BLaER1 treated with 17β-estradiol and CSF1 and Interleukin-3, amounts not matched to agents 10 nM and 100 nM (cell line): ENCODE measurements around the gene BFSP1.

Source experiments
- H3K27ac ChIP-seq, 11 experiments: shearing (Covaris generic); formaldehyde crosslinking; 2 replicates each; pipeline ENCODE4 v1.8.1; 2022
- H3K27me3 ChIP-seq, 11 experiments: shearing (Covaris generic); formaldehyde crosslinking; 2 replicates each; pipeline ENCODE4 v1.8.1; 2022
- H3K36me3 ChIP-seq, 11 experiments: shearing (Covaris generic); formaldehyde crosslinking; 2 replicates each; pipeline ENCODE4 v1.8.1; 2022
- H3K4me1 ChIP-seq, 10 experiments: shearing (Covaris generic); formaldehyde crosslinking; 2 replicates each; pipeline ENCODE4 v1.8.1; 2022
- H3K4me2 ChIP-seq, 11 experiments: shearing (Covaris generic); formaldehyde crosslinking; 2 replicates each; pipeline ENCODE4 v1.8.1; 2022
- H3K4me3 ChIP-seq, 10 experiments: shearing (Covaris generic); formaldehyde crosslinking; 2 replicates each; pipeline ENCODE4 v1.8.1; 2022
- H3K9ac ChIP-seq, 11 experiments: shearing (Covaris generic); formaldehyde crosslinking; 2 replicates each; pipeline ENCODE4 v1.8.1; 2022
- H3K9me3 ChIP-seq, 11 experiments: shearing (Covaris generic); formaldehyde crosslinking; replicated peaks in 1 of 11; 2 replicates each; pipeline ENCODE4 v1.8.1; 2022
- H4K20me1 ChIP-seq, 11 experiments: shearing (Covaris generic); formaldehyde crosslinking; 2 replicates each; pipeline ENCODE4 v1.8.1; 2022
- Cebpa-rat ChIP-seq, 11 experiments: shearing (Covaris generic); IDR thresholded peaks; 2 replicates each; pipeline ENCODE4 v1.8.1; 2022

BFSP1 gene

GRCh38 chr20:17465236-17465635, 65.9 kb downstream of the BFSP1 start:
- no peak for TF ChIP-seq Cebpa-rat (IDR thresholded peaks at IDR 0.05)
- Histone ChIP-seq H3K9me3 (peaks cover under 1 to 18% (median 8%) of the 10 kb centered on the region in 11 experiments; a peak in 12 of 22 replicates), H3K27me3 (no peaks in the 10 kb centered on the region)

GRCh38 chr20:17463711-17464110, 67.5 kb downstream of the BFSP1 start:
- TF ChIP-seq Cebpa-rat (IDR thresholded peaks at IDR 0.05), result no peak
- no peak overlapping the region for H3K9ac ChIP-seq
- H3K4me1 ChIP-seq, result no peaks in the 10 kb centered on the region
- H3K27ac ChIP-seq, result no peak overlapping the region
- no peaks in the 10 kb centered on the region for H4K20me1 ChIP-seq
- H3K9me3 ChIP-seq, result peaks cover 4 to 25% (median 9%) of the 10 kb centered on the region in 11 experiments; a peak in 12 of 22 replicates
- no peaks in the 10 kb centered on the region for H3K36me3 ChIP-seq
- no peak overlapping the region for H3K4me3 ChIP-seq
- no peaks in the 10 kb centered on the region for H3K27me3 ChIP-seq
- H3K4me2 ChIP-seq, result no peak overlapping the region

More at GRCh38 chr20:17465236-17465635, 65.9 kb downstream of the BFSP1 start:
- Histone ChIP-seq H3K36me3 (no peaks in the 10 kb centered on the region), H4K20me1 (no peaks in the 10 kb centered on the region), H3K4me2 (no peak overlapping the region), H3K9ac (no peak overlapping the region), H3K4me1 (no peaks in the 10 kb centered on the region), H3K27ac (no peak overlapping the region), H3K4me3 (no peak overlapping the region)

GRCh38 chr20:17461941-17462340, 69.2 kb downstream of the BFSP1 start:
- no peak overlapping the region for H3K27ac ChIP-seq
- H3K9ac ChIP-seq, result no peak overlapping the region
- no peak for TF ChIP-seq Cebpa-rat (IDR thresholded peaks at IDR 0.05)
- no peaks in the 10 kb centered on the region for H3K36me3 ChIP-seq
- H3K4me2 ChIP-seq, result no peak overlapping the region
- H3K27me3 ChIP-seq, result no peaks in the 10 kb centered on the region
- no peaks in the 10 kb centered on the region for H4K20me1 ChIP-seq
- no peaks in the 10 kb centered on the region for H3K4me1 ChIP-seq
- H3K9me3 ChIP-seq, result peaks cover 4 to 17% (median 9%) of the 10 kb centered on the region in 11 experiments; a peak in 11 of 22 replicates
- H3K4me3 ChIP-seq, result no peak overlapping the region

GRCh38 chr20:17460119-17460518, 71.1 kb downstream of the BFSP1 start:
- no peak overlapping the region for H3K9ac ChIP-seq
- H3K27me3 ChIP-seq, result no peaks in the 10 kb centered on the region
- H3K4me3 ChIP-seq, result no peak overlapping the region

GRCh38 chr20:17457588-17458190, 73.5 kb downstream of the BFSP1 start:
- Histone ChIP-seq H3K27ac (no peak overlapping the region), H3K36me3 (no peaks in the 10 kb centered on the region), H3K4me2 (no peak overlapping the region), H3K4me3 (no peak overlapping the region), H3K9ac (no peak overlapping the region), H4K20me1 (no peaks in the 10 kb centered on the region), H3K27me3 (no peaks in the 10 kb centered on the region), H3K9me3 (peaks cover 0 to 7% (median 0%) of the 10 kb centered on the region in 11 experiments; a peak in 2 of 22 replicates), H3K4me1 (no peaks in the 10 kb centered on the region)
- TF ChIP-seq Cebpa-rat (IDR thresholded peaks at IDR 0.05), result no peak

More at GRCh38 chr20:17460119-17460518, 71.1 kb downstream of the BFSP1 start:
- no peaks in the 10 kb centered on the region for H4K20me1 ChIP-seq
- H3K27ac ChIP-seq, result no peak overlapping the region
- no peaks in the 10 kb centered on the region for H3K4me1 ChIP-seq
- H3K4me2 ChIP-seq, result no peak overlapping the region
- no peaks in the 10 kb centered on the region for H3K36me3 ChIP-seq
- peaks cover 1 to 13% (median 5%) of the 10 kb centered on the region in 11 experiments; a peak in 11 of 22 replicates for H3K9me3 ChIP-seq
- no peak for TF ChIP-seq Cebpa-rat (IDR thresholded peaks at IDR 0.05)

GRCh38 chr20:17457079-17457478, 74.1 kb downstream of the BFSP1 start:
- no peaks in the 10 kb centered on the region for H3K4me1 ChIP-seq
- no peaks in the 10 kb centered on the region for H3K27me3 ChIP-seq
- no peaks in the 10 kb centered on the region for H3K36me3 ChIP-seq
- H3K4me3 ChIP-seq, result no peak overlapping the region
- no peak overlapping the region for H3K27ac ChIP-seq
- H3K4me2 ChIP-seq, result no peak overlapping the region
- H4K20me1 ChIP-seq, result no peaks in the 10 kb centered on the region
- no peak for TF ChIP-seq Cebpa-rat (IDR thresholded peaks at IDR 0.05)
- H3K9ac ChIP-seq, result no peak overlapping the region
- peaks cover 0 to 7% (median 0%) of the 10 kb centered on the region in 11 experiments; a peak in 2 of 22 replicates for H3K9me3 ChIP-seq

GRCh38 chr20:17456279-17456678, 74.9 kb downstream of the BFSP1 start:
- TF ChIP-seq Cebpa-rat (IDR thresholded peaks at IDR 0.05), result no peak
- no peak overlapping the region for H3K4me3 ChIP-seq
- no peaks in the 10 kb centered on the region for H3K4me1 ChIP-seq
- no peak overlapping the region for H3K4me2 ChIP-seq
- no peak overlapping the region for H3K9ac ChIP-seq
- no peaks in the 10 kb centered on the region for H3K27me3 ChIP-seq
- H3K9me3 ChIP-seq, result peaks cover 0 to 7% (median 0%) of the 10 kb centered on the region in 11 experiments; a peak in 2 of 22 replicates
- no peaks in the 10 kb centered on the region for H4K20me1 ChIP-seq
- no peaks in the 10 kb centered on the region for H3K36me3 ChIP-seq
- H3K27ac ChIP-seq, result no peak overlapping the region

GRCh38 chr20:17453592-17453991, 77.6 kb downstream of the BFSP1 start:
- H3K9me3 ChIP-seq, result no peaks in the 10 kb centered on the region
- TF ChIP-seq Cebpa-rat (IDR thresholded peaks at IDR 0.05), result no peak
- no peaks in the 10 kb centered on the region for H3K4me1 ChIP-seq
- H3K9ac ChIP-seq, result no peak overlapping the region
- no peaks in the 10 kb centered on the region for H4K20me1 ChIP-seq
- no peaks in the 10 kb centered on the region for H3K36me3 ChIP-seq
- H3K4me3 ChIP-seq, result no peak overlapping the region
- no peaks in the 10 kb centered on the region for H3K27me3 ChIP-seq
- H3K4me2 ChIP-seq, result no peak overlapping the region
- no peak overlapping the region for H3K27ac ChIP-seq

GRCh38 chr20:17452441-17452840, 78.7 kb downstream of the BFSP1 start:
- Histone ChIP-seq H3K4me3 (no peak overlapping the region), H3K27me3 (no peaks in the 10 kb centered on the region), H4K20me1 (no peaks in the 10 kb centered on the region), H3K27ac (no peak overlapping the region), H3K36me3 (no peaks in the 10 kb centered on the region), H3K4me2 (no peak overlapping the region), H3K9me3 (no peaks in the 10 kb centered on the region), H3K4me1 (no peaks in the 10 kb centered on the region), H3K9ac (no peak overlapping the region)
- TF ChIP-seq Cebpa-rat (IDR thresholded peaks at IDR 0.05), result no peak

GRCh38 chr20:17449031-17449430, 82.1 kb downstream of the BFSP1 start:
- Histone ChIP-seq H3K9me3 (peaks cover 0 to 3% (median 0%) of the 10 kb centered on the region in 11 experiments; a peak in 2 of 22 replicates), H3K4me3 (no peak overlapping the region), H3K27me3 (no peaks in the 10 kb centered on the region), H4K20me1 (no peaks in the 10 kb centered on the region), H3K36me3 (no peaks in the 10 kb centered on the region), H3K4me1 (no peaks in the 10 kb centered on the region), H3K4me2 (no peak overlapping the region), H3K9ac (no peak overlapping the region), H3K27ac (no peak overlapping the region)
- TF ChIP-seq Cebpa-rat (IDR thresholded peaks at IDR 0.05), result no peak
